Activated CD8-positive, alpha-beta T cell treated with anti-CD3 and anti-CD28 coated beads for 36 hours (primary cell): ENCODE measurements around the gene CMIP. TPM values are rescaled to one million over a fixed set of nuclear protein-coding genes. Genes with fewer than 3 reads are reported as not detected.

ENCODE experiments used
- ATAC-seq: fragments of 200-7000 bp; cut with Tn5 transposase; one replicate; pipeline ENCODE4 v1.10.0; 2021; ENCODE audit warnings: mild to moderate bottlenecking, moderate library complexity
- CTCF ChIA-PET: fragments of 350-600 bp; sonication (Branson Sonifier 250); formaldehyde crosslinking; loops from one replicate; lab custom pipeline; 2021; ENCODE audit warnings: antibody characterized with exemption; lab: Charles Lee
- POLR2A ChIA-PET: fragments of 350-600 bp; sonication (Branson Sonifier 250); formaldehyde crosslinking; loops from one replicate; lab custom pipeline; 2021; ENCODE audit warnings: antibody characterized with exemption; lab: Charles Lee
- DNase-seq: peaks from one replicate; pipeline ENCODE4 v3.0.0-alpha.2; 2020
- H3K27ac Mint-ChIP-seq: one replicate; pipeline ENCODE4 v1.8.0; 2021; ENCODE audit warnings: mild to moderate bottlenecking, mixed read lengths
- H3K27me3 Mint-ChIP-seq: one replicate; pipeline ENCODE4 v1.8.0; 2021; ENCODE audit warnings: mixed read lengths
- H3K36me3 Mint-ChIP-seq: one replicate; pipeline ENCODE4 v1.8.0; 2021; ENCODE audit warnings: low read depth, mixed read lengths
- H3K4me1 Mint-ChIP-seq: one replicate; pipeline ENCODE4 v1.8.0; 2021; ENCODE audit warnings: low read depth, mixed read lengths
- H3K4me3 Mint-ChIP-seq: one replicate; pipeline ENCODE4 v1.8.0; 2021; ENCODE audit warnings: mild to moderate bottlenecking, moderate library complexity, mixed read lengths
- H3K9me3 Mint-ChIP-seq: one replicate; pipeline ENCODE4 v1.8.0; 2021; ENCODE audit warnings: mixed read lengths
- intact Hi-C: fragments of 100-400 bp; cut with micrococcal nuclease; formaldehyde crosslinking; loops from one replicate; pipeline ENCODE4 v1.10.0; 2022
- total RNA-seq, 2 experiments: library from RNA; stranded (reverse); gene quantifications; one replicate each; pipeline ENCODE4 v1.2.3, GENCODE V29; 2021
- TF ChIP-seq, protein P1 (sequence below): fragments of 200-600 bp; IDR thresholded peaks from one replicate; pipeline ENCODE4 v1.8.0; 2022; ENCODE audit warnings: antibody characterized with exemption, mild to moderate bottlenecking

The CMIP gene
- total RNA-seq, 2 experiments from 2014 or later, result 37.6 to 38.5 TPM

DNA sequence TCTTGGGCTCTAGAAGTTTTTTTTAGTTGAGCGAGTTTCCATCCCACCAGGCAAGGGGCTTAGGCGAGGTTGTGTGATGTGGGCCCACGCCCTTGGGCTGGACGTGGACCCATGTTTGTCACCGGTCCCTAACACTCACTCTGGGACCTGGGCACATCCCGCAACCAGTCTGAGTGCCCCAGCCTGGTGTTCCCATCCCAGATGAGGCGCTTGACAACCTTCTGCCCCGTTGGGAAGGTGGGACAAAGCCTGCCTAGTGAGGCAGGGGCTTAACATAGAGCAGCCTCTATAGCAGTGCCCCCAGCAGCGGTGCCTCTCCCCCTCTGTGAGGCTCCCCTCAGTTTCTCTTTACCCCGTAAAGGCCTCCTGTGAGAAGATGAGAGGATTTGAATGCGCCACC lies 22.5 kb downstream of the CMIP start:
- Mint-ChIP-seq H3K4me1 (peaks cover 58% of the 10 kb centered on the region), H3K27ac (no peak overlapping the region), H3K36me3 (peaks cover 5% of the 10 kb centered on the region), H3K27me3 (no peaks in the 10 kb centered on the region), H3K9me3 (no peaks in the 10 kb centered on the region), H3K4me3 (no peak overlapping the region)
- TF ChIP-seq, protein P1, sequence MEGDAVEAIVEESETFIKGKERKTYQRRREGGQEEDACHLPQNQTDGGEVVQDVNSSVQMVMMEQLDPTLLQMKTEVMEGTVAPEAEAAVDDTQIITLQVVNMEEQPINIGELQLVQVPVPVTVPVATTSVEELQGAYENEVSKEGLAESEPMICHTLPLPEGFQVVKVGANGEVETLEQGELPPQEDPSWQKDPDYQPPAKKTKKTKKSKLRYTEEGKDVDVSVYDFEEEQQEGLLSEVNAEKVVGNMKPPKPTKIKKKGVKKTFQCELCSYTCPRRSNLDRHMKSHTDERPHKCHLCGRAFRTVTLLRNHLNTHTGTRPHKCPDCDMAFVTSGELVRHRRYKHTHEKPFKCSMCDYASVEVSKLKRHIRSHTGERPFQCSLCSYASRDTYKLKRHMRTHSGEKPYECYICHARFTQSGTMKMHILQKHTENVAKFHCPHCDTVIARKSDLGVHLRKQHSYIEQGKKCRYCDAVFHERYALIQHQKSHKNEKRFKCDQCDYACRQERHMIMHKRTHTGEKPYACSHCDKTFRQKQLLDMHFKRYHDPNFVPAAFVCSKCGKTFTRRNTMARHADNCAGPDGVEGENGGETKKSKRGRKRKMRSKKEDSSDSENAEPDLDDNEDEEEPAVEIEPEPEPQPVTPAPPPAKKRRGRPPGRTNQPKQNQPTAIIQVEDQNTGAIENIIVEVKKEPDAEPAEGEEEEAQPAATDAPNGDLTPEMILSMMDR, result no peak
- DNase-seq, result no peak
- POLR2A ChIA-PET, result interaction anchor here (1.2 kb wide), 1 partner anchor 9 kb away, joined by 3 read pairs; no protein-coding TSS in a partner anchor
- intact Hi-C loops, result no loop called here
- ATAC-seq, result no peak
- CTCF ChIA-PET, result no interaction called here

DNA sequence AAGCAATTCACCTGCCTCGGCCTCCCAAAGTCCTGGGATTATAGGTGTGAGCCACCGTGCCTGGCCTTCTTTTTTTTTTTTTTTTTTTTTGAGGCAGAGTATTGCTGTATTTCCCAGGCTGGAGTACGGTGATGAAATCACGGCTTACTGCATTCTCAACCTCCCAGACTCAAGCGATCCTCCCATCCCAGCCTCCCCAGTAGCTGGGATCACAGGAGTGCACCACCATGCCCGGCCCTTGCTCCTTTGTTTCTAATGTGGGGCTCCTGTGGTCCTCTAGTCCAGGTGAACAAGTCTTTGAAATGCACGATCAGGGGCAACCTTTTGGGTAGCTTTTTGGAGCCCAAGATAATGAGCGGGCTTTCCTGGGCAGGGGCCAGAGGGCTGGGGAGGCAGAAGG lies 23.2 kb downstream of the CMIP start:
- ATAC-seq, result no peak
- H3K36me3 Mint-ChIP-seq, result peaks cover 5% of the 10 kb centered on the region
- POLR2A ChIA-PET, result no interaction called here
- no peak for DNase-seq
- no peaks in the 10 kb centered on the region for H3K27me3 Mint-ChIP-seq
- no peak overlapping the region for H3K27ac Mint-ChIP-seq
- H3K4me3 Mint-ChIP-seq, result no peak overlapping the region
- intact Hi-C loops, result no loop called here
- H3K4me1 Mint-ChIP-seq, result peaks cover 52% of the 10 kb centered on the region
- CTCF ChIA-PET, result no interaction called here
- H3K9me3 Mint-ChIP-seq, result no peaks in the 10 kb centered on the region
- TF ChIP-seq, protein P1, result no peak

DNA sequence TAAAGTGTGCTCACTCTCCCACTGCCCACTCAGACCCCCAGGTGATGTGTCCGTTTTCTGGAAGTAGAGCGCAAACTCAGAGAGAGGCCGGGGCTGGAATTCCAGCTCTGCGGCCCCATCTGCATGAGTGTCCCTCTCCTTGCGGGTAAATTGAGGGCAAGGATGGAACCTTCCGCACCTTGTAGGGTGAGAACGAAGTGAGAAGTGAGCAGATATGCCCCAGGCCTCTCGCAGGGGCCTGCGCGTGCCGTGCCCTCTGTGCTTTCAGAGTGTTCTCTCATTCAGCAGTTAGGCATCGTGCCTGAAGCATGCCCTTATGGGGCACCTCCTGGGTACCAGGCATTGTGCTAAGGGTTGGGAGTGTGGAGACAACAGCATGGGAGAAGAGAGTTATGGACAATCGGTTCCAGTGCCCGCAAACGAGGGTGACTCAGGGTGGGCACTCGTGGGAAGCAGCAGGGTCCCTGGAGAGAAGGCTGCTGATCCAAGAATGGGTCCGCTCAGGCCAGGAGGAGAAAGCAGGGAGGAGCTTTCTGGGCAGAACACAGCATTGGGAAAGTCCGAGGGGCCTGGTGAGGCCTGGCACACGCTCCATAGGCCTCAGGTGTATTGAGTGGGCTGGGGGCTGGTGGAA lies 23.8 kb downstream of the CMIP start:
- DNase-seq (no peak), ATAC-seq (no peak)
- intact Hi-C loops, result no loop called here
- CTCF ChIA-PET, result no interaction called here
- peaks cover 52% of the 10 kb centered on the region for H3K4me1 Mint-ChIP-seq
- H3K27me3 Mint-ChIP-seq, result no peaks in the 10 kb centered on the region
- POLR2A ChIA-PET, result interaction anchor here (0.6 to 1.5 kb wide), 2 partner anchors 12 to 44 kb away, joined by 3 to 5 read pairs; no protein-coding TSS in a partner anchor
- TF ChIP-seq, protein P1, result no peak
- no peak overlapping the region for H3K4me3 Mint-ChIP-seq
- H3K27ac Mint-ChIP-seq, result peak overlapping the region; percentile 79
- H3K36me3 Mint-ChIP-seq, result peaks cover 5% of the 10 kb centered on the region
- H3K9me3 Mint-ChIP-seq, result no peaks in the 10 kb centered on the region

DNA sequence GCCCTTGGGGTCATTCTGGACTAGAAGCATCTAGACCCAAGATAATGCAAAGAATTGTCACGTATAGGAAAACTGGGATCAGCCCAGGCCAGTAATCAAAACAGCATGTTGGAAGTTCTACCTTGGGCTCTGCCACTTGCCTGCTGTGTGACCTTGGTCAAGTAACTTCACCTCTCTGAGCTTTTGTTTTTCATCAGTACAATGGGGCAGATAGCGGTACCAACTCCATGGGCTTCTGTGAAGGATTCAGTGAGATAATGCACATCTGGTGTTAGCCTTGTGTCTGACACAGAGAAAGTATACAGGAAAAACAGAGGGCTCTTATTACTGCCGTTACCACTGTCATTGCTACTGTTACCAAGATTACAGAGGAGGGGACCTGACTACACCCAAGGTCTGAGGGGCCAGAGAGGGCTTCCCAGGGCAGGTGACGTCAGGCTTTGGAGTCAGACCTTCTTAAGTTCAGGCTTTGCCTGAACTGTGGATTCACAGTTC lies 24.6 kb downstream of the CMIP start:
- DNase-seq (no peak), ATAC-seq (peak; percentile 52)
- ChIA-PET CTCF (interaction anchor here (1.0 to 1.6 kb wide), 3 partner anchors 10 to 261 kb away, joined by 3 to 5 read pairs (median 4); no protein-coding TSS in a partner anchor), POLR2A (interaction anchor here (0.6 to 1.8 kb wide), 3 partner anchors 9 to 44 kb away, joined by 3 to 8 read pairs (median 5); no protein-coding TSS in a partner anchor)
- H3K4me1 Mint-ChIP-seq, result peaks cover 55% of the 10 kb centered on the region
- H3K27me3 Mint-ChIP-seq, result no peaks in the 10 kb centered on the region
- intact Hi-C loops, result no loop called here
- H3K9me3 Mint-ChIP-seq, result no peaks in the 10 kb centered on the region
- peak overlapping the region; percentile 6 for H3K4me3 Mint-ChIP-seq
- TF ChIP-seq, protein P1, result no peak
- peaks cover 4% of the 10 kb centered on the region for H3K36me3 Mint-ChIP-seq
- peak overlapping the region; percentile 79 for H3K27ac Mint-ChIP-seq
